Naive thymus-derived CD4-positive, alpha-beta T cell (primary cell): Measurements from ENCODE around the gene IRGQ. TPM values are rescaled to one million over a fixed set of nuclear protein-coding genes. Genes with fewer than 3 reads are reported as not detected.
A peak's percentile ranks its signal among the peaks of the same experiment; 100 is the strongest.

Source experiments
- ATAC-seq: fragments of 150-1000 bp; cut with Tn5 transposase; 2 replicates; pipeline ENCODE4 v1.10.0; 2021; ENCODE audit warnings: mild to moderate bottlenecking, moderate library complexity
- CTCF ChIA-PET: fragments of 350-600 bp; sonication (Branson Sonifier 250); formaldehyde crosslinking; loops from one replicate; lab custom pipeline; 2021; ENCODE audit warnings: antibody characterized with exemption; lab: Charles Lee
- POLR2A ChIA-PET: fragments of 350-600 bp; sonication (Branson Sonifier 250); formaldehyde crosslinking; loops from one replicate; lab custom pipeline; 2021; ENCODE audit warnings: antibody characterized with exemption, inconsistent platforms; lab: Charles Lee
- DNase-seq, 9 donors: peaks; one replicate each; pipeline versions ENCODE4 v3.0.0 to v3.0.0-alpha.2; 2020 to 2022; ENCODE audit warnings: mixed read lengths in 1 of 9
- H3K27ac ChIP-seq: one replicate; pipeline ENCODE4 v1.7.0; 2013; ENCODE audit warnings: mild to moderate bottlenecking, low read depth, low read length, moderate library complexity
- H3K27me3 ChIP-seq, 2 donors: one replicate each; pipeline ENCODE4 v1.7.0; 2013; ENCODE audit warnings: low read length in 2 of 2, mild to moderate bottlenecking in 2 of 2, moderate library complexity in 2 of 2; ENCODE audit not compliant: control insufficient read depth in 2 of 2, insufficient read depth in 2 of 2
- H3K36me3 ChIP-seq, 3 experiments: 1 replicate in 2 of 3; 2 replicates in 1 of 3; pipeline ENCODE4 v1.7.0; 2013; ENCODE audit warnings: low read length in 3 of 3, mild to moderate bottlenecking in 3 of 3, moderate library complexity in 1 of 3; ENCODE audit not compliant: insufficient read depth in 3 of 3, control insufficient read depth in 2 of 3
- H3K4me1 ChIP-seq, 2 donors: one replicate each; pipeline ENCODE4 v1.7.0; 2013; ENCODE audit warnings: low read length in 2 of 2, mild to moderate bottlenecking in 2 of 2, moderate library complexity in 1 of 2; ENCODE audit not compliant: control insufficient read depth in 2 of 2, insufficient read depth in 2 of 2
- H3K4me3 ChIP-seq: 2 replicates; pipeline ENCODE4 v1.7.0; 2013; ENCODE audit warnings: mild to moderate bottlenecking, low read length
- H3K9me3 ChIP-seq, 3 experiments: 1 replicate in 2 of 3; 2 replicates in 1 of 3; pipeline ENCODE4 v1.7.0; 2013; ENCODE audit warnings: low read length in 3 of 3; ENCODE audit not compliant: control insufficient read depth in 2 of 3
- H3K27ac Mint-ChIP-seq, 9 donors: one replicate each; pipeline ENCODE4 v1.8.0; 2020 to 2022; ENCODE audit warnings: mixed read lengths in 9 of 9, mild to moderate bottlenecking in 8 of 9, moderate library complexity in 5 of 9, inconsistent platforms in 2 of 9
- H3K27me3 Mint-ChIP-seq, 5 donors: one replicate each; pipeline ENCODE4 v1.8.0; 2021 to 2022; ENCODE audit warnings: mixed read lengths in 5 of 5, mild to moderate bottlenecking in 1 of 5
- H3K36me3 Mint-ChIP-seq, 5 donors: one replicate each; pipeline ENCODE4 v1.8.0; 2020 to 2022; ENCODE audit warnings: mixed read lengths in 5 of 5, mild to moderate bottlenecking in 3 of 5, inconsistent platforms in 1 of 5
- H3K4me1 Mint-ChIP-seq, 7 donors: one replicate each; pipeline ENCODE4 v1.8.0; 2020 to 2022; ENCODE audit warnings: mixed read lengths in 7 of 7, mild to moderate bottlenecking in 3 of 7, inconsistent platforms in 1 of 7
- H3K4me3 Mint-ChIP-seq, 10 donors: one replicate each; pipeline ENCODE4 v1.8.0; 2020 to 2022; ENCODE audit warnings: mild to moderate bottlenecking in 10 of 10, mixed read lengths in 10 of 10, moderate library complexity in 6 of 10, inconsistent platforms in 2 of 10
- H3K9me3 Mint-ChIP-seq, 11 donors: one replicate each; pipeline ENCODE4 v1.8.0; 2020 to 2022; ENCODE audit warnings: mixed read lengths in 11 of 11, mild to moderate bottlenecking in 4 of 11, inconsistent platforms in 1 of 11, moderate library complexity in 1 of 11
- intact Hi-C, 2 donors: fragments of 100-400 bp; cut with micrococcal nuclease; formaldehyde crosslinking; loops; one replicate each; pipeline ENCODE4 v1.15.1; 2023
- polyA plus RNA-seq, 2 donors: library from polyadenylated mRNA; unstranded; fragments of 300-500 nt; fragmentation: Illumina TruSeq; gene quantifications; one replicate each; pipeline ENCODE4 v1.2.3, GENCODE V29; 2021
- total RNA-seq, 6 experiments: library from RNA in 5 of 6; stranded (reverse) in 5 of 6; gene quantifications; 1 replicate in 5 of 6; 2 replicates in 1 of 6; pipeline ENCODE4 v1.2.3 and lab custom pipeline; 2021 to 2026

IRGQ gene
- total and polyA plus RNA-seq, 7 experiments from 2014 or later = 0.32 to 43.8 (median 13.7) TPM

DNA sequence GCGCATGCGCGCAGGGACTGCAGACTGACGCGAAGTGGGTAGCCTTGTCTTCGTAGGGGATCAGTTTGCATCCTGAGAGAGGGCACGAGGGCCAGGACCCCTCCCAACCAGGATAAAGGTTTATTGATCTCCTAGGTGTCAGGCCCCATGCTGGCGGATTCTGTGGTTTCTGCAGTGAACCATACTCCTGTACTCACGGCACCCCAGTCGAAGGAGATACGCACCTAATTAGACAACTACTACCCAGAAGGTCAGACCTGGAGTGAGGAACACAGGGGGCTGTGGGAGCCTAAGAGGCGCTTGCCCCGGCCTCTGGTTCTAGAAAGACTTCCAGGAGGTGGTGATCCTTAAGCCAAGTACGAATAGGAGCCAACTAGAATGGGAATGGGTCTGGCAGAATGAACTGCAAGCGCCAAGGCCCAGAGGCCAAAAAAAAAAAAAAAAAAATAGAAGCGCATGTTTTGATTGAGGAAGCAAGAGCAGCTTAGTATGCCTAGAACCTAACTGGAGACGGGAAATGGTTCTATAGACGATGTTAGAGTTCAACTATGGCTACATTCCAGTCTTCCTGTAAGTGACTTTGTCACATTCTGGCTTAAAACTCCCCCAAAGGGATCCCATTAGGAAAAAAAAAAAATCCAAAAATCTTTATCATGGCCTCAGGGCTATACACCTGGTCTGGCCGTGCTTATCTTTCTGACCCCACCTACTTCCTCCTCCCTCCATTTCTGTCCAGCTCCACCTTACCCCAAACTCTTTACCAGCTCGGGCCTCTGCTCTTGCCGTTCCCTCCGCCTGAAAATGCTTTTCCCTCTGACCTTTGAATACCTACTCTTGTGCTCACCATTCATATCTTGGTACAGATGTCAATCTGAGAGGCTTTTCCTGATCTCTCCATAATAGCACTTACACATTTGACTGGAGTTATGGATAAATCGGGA, 24.4 kb upstream of the IRGQ start:
- Mint-ChIP-seq H3K4me3 (peak overlapping the region; percentile 95 to 99 (median 98)), H3K27ac (peak overlapping the region; percentile 93 to 99 (median 97)), H3K27me3 (no peaks in the 10 kb centered on the region), H3K4me1 (peaks cover 18 to 61% (median 44%) of the 10 kb centered on the region in 7 donors), H3K36me3 (peaks cover 0 to 2% (median 0%) of the 10 kb centered on the region in 5 donors), H3K9me3 (no peaks in the 10 kb centered on the region)
- ATAC-seq (no peak), DNase-seq (peak in 4 of 9 donors; percentile 64 to 88 (median 84))
- H3K4me3 ChIP-seq = peak overlapping the region; percentile 63
- no peaks in the 10 kb centered on the region for H3K27me3 ChIP-seq
- ChIA-PET POLR2A (interaction anchor here (0.7 to 1.0 kb wide), 5 partner anchors 10 to 1781 kb away, joined by 3 to 4 read pairs (median 3); no protein-coding TSS in a partner anchor), CTCF (no interaction called here)
- intact Hi-C loops = loop anchor here in 1 of 2 donors (1.0 kb wide), 1 partner anchor 48 kb away; no protein-coding TSS in a partner anchor
- H3K9me3 ChIP-seq = no peaks in the 10 kb centered on the region
- H3K36me3 ChIP-seq = peaks cover 0 to 8% (median 0%) of the 10 kb centered on the region in 3 experiments
- peak overlapping the region; percentile 83 for H3K27ac ChIP-seq
- peaks cover 13 to 16% of the 10 kb centered on the region in 2 donors for H3K4me1 ChIP-seq

DNA sequence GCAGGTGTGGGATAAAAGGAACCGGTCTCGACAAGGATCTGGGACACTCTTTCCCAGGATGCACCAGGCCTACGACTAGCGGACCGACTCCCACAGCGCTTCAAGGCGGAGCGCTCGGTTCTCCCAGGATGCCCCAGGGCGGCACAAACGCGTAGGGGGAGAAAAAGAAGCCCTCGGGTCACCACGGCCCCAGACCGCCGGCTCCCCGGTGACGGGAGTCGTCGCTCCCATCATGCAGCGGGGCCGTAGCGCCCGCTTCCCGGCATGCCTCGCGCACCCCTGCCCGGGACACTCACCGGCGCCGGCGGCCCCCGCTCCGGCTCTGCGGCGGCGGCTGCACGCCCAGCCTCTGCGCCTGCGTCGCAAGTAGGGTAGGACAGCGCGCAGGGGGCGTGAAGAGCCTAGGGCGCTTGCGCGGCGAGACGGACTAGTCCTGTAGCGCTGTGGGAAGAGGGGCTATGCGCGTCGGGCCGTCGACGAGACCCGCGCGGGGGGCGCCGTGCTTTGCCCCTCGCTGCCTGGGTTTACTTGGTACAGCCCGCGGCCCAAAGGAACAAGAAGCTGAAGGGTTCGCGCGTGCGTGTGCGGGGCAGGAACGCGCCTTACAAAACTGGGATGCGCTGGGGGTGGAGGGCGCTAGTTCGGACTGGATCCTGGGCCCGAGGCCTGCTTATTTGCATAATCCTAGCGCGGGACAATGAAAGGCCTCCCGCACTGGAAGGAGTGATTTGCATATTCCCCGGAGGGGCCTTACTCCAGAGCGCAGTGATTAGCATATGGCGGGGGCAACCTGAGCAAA, 23.5 kb upstream of the IRGQ start, which contains the start of gene ZNF428:
Gene ZNF428 (minus strand): TSS at position 368 of the 799 bp plus-strand sequence. CDS start 5,325 bp downstream, outside the sequence.
- POLR2A ChIA-PET = interaction anchor here (1.0 kb wide), 3 partner anchors 10 to 156 kb away, joined by 3 to 4 read pairs (median 3); no protein-coding TSS in a partner anchor
- Histone ChIP-seq H3K27me3 (no peaks in the 10 kb centered on the region), H3K36me3 (peaks cover 0 to 8% (median 0%) of the 10 kb centered on the region in 3 experiments), H3K9me3 (no peaks in the 10 kb centered on the region), H3K4me1 (peaks cover 9 to 12% of the 10 kb centered on the region in 2 donors), H3K27ac (peak within 1 kb of the TSS; percentile 83), H3K4me3 (peak within 1 kb of the TSS; percentile 63)
- Mint-ChIP-seq H3K4me1 (peaks cover 18 to 59% (median 36%) of the 10 kb centered on the region in 7 donors), H3K4me3 (peak within 1 kb of the TSS; percentile 95 to 99 (median 98)), H3K9me3 (no peaks in the 10 kb centered on the region), H3K27ac (peak within 1 kb of the TSS; percentile 93 to 99 (median 97)), H3K36me3 (peaks cover 0 to 2% (median 0%) of the 10 kb centered on the region in 5 donors), H3K27me3 (no peaks in the 10 kb centered on the region)
- ATAC-seq (peak; percentile 93), DNase-seq (peak; percentile 77 to 91 (median 84))
- intact Hi-C loops = loop anchor here (1.0 to 5.0 kb wide), 8 partner anchors 21 to 208 kb away; partner anchors contain the start of genes IRGQ (in 2 of the 2), PINLYP (in 2 of the 2), XRCC1 (in 2 of the 2) and ZNF576 (in 2 of the 2)
- CTCF ChIA-PET = no interaction called here

DNA sequence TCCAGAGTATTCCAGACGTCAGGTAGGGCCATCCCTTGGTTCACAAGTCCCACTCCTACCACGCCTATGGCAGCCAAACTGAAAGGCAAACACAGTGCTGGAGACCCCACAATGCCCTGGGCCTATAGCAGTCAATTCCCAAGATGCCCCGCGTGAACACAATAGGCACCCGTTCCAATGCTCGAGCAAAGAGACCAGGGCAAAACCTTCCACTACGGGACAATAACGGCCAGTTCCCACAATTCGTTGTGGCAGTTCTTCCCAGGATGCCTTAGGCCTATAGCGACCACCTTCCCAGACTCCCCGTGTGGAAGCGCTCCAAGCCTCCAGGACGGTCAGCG, 23.0 kb upstream of the IRGQ start:
- ATAC-seq = peak; percentile 14

DNA sequence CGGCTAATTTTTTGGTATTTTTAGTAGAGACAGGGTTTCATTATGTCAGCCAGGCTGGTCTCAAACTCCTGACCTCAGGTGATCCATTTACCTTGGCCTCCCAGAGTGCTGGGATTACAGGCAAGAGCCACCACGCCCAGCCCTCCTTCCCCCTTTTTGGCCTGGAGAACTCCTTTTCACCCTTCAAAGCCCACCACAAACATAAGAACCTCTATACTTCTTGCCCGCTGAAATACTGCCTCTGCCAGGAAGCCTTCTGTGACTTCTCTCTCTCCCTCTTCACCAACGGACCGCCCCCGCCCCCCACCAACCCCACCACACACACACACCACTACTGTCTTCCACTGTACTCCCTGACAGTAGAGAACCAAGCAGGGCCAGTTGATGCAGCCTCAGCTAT, 21.0 kb upstream of the IRGQ start:
- ATAC-seq = no peak
- Mint-ChIP-seq H3K27me3 (no peaks in the 10 kb centered on the region), H3K27ac (peak overlapping the region in 5 of 9 donors; percentile 32 to 62 (median 46)), H3K4me1 (peaks cover 19 to 67% (median 47%) of the 10 kb centered on the region in 7 donors), H3K4me3 (peak overlapping the region in 2 of 10 donors; percentile 11 to 40), H3K36me3 (peaks cover 3 to 19% (median 5%) of the 10 kb centered on the region in 5 donors), H3K9me3 (no peaks in the 10 kb centered on the region)
- no peak overlapping the region for H3K27ac ChIP-seq
- H3K4me1 ChIP-seq = peaks cover 9 to 12% of the 10 kb centered on the region in 2 donors
- intact Hi-C loops = loop anchor here in 1 of 2 donors (5.0 kb wide), 1 partner anchor 35 kb away; no protein-coding TSS in a partner anchor
- H3K36me3 ChIP-seq = peaks cover 0 to 31% (median 4%) of the 10 kb centered on the region in 3 experiments
- no peak for DNase-seq
- CTCF ChIA-PET = no interaction called here
- no peak overlapping the region for H3K4me3 ChIP-seq
- no peaks in the 10 kb centered on the region for H3K9me3 ChIP-seq
- no peaks in the 10 kb centered on the region for H3K27me3 ChIP-seq
- POLR2A ChIA-PET = interaction anchor here (0.6 kb wide), 3 partner anchors 19 to 175 kb away, joined by 3 read pairs; no protein-coding TSS in a partner anchor

More for the DNA sequence above, 23.0 kb upstream of the IRGQ start:
- ChIA-PET POLR2A (interaction anchor here (0.8 to 1.2 kb wide), 3 partner anchors 12 to 94 kb away, joined by 3 to 4 read pairs (median 3); no protein-coding TSS in a partner anchor), CTCF (no interaction called here)
- Mint-ChIP-seq H3K36me3 (peaks cover 0 to 4% (median 0%) of the 10 kb centered on the region in 5 donors), H3K4me1 (peaks cover 17 to 58% (median 33%) of the 10 kb centered on the region in 7 donors), H3K27me3 (no peaks in the 10 kb centered on the region), H3K27ac (peak overlapping the region; percentile 88 to 98 (median 93)), H3K4me3 (peak overlapping the region; percentile 95 to 99 (median 98)), H3K9me3 (no peaks in the 10 kb centered on the region)
- peaks cover 9 to 12% of the 10 kb centered on the region in 2 donors for H3K4me1 ChIP-seq
- H3K27me3 ChIP-seq = no peaks in the 10 kb centered on the region
- H3K36me3 ChIP-seq = peaks cover 0 to 12% (median 0%) of the 10 kb centered on the region in 3 experiments
- peak overlapping the region; percentile 83 for H3K27ac ChIP-seq
- DNase-seq = peak in 2 of 9 donors; percentile 14 to 18
- no peaks in the 10 kb centered on the region for H3K9me3 ChIP-seq
- intact Hi-C loops = loop anchor here (1.0 to 5.0 kb wide), 8 partner anchors 21 to 208 kb away; partner anchors contain the start of genes IRGQ (in 2 of the 2), PINLYP (in 2 of the 2), XRCC1 (in 2 of the 2) and ZNF576 (in 2 of the 2)
- H3K4me3 ChIP-seq = peak overlapping the region; percentile 63

DNA sequence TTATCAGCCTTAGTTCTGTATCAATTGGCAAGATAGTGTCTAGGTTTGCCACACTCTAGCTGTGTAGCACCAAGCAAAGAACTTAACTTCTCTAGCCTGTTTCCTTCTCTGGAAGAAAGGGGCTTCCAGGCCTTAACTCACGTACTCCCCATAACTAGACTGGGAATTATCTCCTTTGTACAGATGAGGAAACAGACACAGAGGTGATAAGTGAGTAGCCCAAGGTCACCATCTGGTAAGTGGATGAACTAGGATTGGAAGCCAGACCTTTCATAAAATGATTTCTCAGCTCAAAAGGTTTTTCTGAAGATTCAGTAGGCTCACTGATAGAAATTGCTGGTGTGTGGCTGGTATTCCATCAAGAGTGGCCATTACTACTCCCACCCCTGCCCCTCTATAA, 20.4 kb upstream of the IRGQ start:
- ATAC-seq (no peak), DNase-seq (no peak)
- Mint-ChIP-seq H3K36me3 (peaks cover 4 to 21% (median 6%) of the 10 kb centered on the region in 5 donors), H3K4me1 (peaks cover 17 to 64% (median 45%) of the 10 kb centered on the region in 7 donors), H3K27me3 (no peaks in the 10 kb centered on the region), H3K9me3 (no peaks in the 10 kb centered on the region), H3K27ac (peak overlapping the region in 4 of 9 donors; percentile 41 to 73 (median 50)), H3K4me3 (no peak overlapping the region)
- peaks cover 9 to 12% of the 10 kb centered on the region in 2 donors for H3K4me1 ChIP-seq
- H3K4me3 ChIP-seq = no peak overlapping the region
- H3K9me3 ChIP-seq = no peaks in the 10 kb centered on the region
- intact Hi-C loops = loop anchor here in 1 of 2 donors (5.0 kb wide), 1 partner anchor 36 kb away; no protein-coding TSS in a partner anchor
- CTCF ChIA-PET = interaction anchor here (0.8 kb wide), 1 partner anchor 61 kb away, joined by 3 read pairs; no protein-coding TSS in a partner anchor
- H3K36me3 ChIP-seq = peaks cover 0 to 37% (median 10%) of the 10 kb centered on the region in 3 experiments
- H3K27me3 ChIP-seq = no peaks in the 10 kb centered on the region
- no peak overlapping the region for H3K27ac ChIP-seq
- POLR2A ChIA-PET = interaction anchor here (1.1 to 1.6 kb wide), 2 partner anchors 16 to 19 kb away, joined by 3 to 4 read pairs; no protein-coding TSS in a partner anchor
